OCI-LY3 (cell line): ENCODE measurements around the gene ISOC1.

Source experiments
- CTCF ChIP-seq: fragments of 200-600, 300-600 bp; sonication (generic); IDR thresholded peaks from 2 replicates; pipeline ENCODE4 v1.5.1; 2014; ENCODE audit warnings: antibody characterized with exemption, low read length, low read depth
- EZH2phosphoT487 ChIP-seq: fragments of 200-600 bp; shearing (Covaris generic); IDR thresholded peaks from 2 replicates; pipeline ENCODE4 v1.6.1; 2018; ENCODE audit warnings: antibody characterized with exemption, mixed run types, low read depth

DNA sequence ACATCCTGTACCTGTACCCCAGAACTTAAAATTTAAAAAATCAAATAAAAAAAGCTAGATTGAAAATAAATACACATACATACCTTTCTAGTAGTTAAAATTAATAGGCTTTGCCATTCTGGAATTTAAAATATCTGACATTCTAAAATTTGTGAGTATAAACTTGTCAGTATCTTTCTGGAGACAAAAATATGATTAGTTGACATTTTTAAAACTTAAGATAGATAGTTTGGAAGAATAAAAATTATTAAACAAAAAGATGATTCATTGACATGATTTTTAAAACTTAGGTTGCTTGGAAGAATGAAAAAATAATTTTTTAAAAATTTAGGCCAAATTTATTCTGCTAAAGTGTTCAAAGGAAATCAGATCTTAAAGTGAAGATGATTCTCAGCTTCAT lies 43.1 kb downstream of the ISOC1 start:
- TF ChIP-seq EZH2phosphoT487: no peak
- TF ChIP-seq CTCF: no peak
